Measurements from ENCODE around the gene TFPI. TPM values are rescaled to one million over a fixed set of nuclear protein-coding genes. Genes with fewer than 3 reads are reported as not detected.

The TFPI gene
- total and polyA plus RNA-seq, 7 donors = 2.3 to 83.1 (median 29.3) TPM

DNA sequence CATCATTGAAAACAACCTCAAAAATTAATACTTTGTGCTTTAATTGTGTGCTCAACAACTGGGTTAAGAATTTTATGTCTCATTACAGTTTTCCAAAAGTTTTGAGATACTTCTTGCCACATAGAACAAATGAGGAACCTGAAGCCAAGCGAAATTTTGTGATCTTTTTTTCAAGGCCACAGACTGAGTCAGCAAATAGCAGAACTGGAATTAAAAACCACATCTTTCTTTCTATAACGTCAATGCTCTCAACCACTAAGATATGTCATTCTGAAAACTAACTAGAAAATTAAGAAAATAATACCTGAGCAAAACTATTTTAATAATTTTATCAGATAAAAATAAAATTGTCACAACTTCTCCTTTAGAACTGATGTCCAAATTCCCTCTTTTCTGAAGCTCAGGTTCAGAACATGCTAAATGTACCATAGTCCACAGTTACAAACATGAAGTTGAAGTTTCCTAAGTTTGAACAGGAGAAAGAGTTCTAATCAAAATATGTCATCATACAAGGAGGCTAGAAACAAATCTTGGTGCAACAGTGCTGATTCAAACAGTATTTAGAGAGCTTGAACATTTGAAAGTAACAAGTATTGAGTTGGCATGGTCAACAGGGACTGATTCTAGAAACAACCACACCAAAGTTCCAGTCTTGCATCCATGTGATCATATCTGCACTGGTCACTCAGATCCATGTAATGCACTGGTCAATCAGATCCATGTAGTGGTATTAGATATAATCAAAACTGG, 78.6 kb downstream of the TFPI start:
- intact Hi-C loops (cut with DNase I) = no loop called here
- H3K4me3 ChIP-seq = no peak overlapping the region
- no peak for TF ChIP-seq POLR2A (IDR thresholded peaks at IDR 0.05)

DNA sequence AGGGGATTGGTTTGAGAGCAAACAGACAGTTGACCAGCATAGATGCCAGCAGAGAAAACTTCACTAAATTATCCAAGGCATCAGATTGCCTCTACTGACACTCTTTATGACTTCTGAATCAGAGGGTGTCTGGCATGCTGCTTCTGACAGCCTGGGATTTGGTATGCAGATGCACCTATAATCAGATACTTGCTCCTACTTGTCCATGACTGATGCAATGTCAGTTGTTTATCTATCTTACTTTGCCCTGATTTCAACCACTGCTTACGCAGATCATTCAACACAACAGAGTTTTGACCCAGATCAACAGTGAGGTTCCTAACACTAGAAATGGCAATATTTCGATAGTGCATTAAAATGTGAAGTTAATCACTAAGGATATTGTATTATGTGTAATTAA, 83.5 kb downstream of the TFPI start:
- no peak for DNase-seq
- 94% methylated on average over 2 of the region's 2 CpGs for WGBS, 2 donors
- no peak for TF ChIP-seq EP300 (IDR thresholded peaks at IDR 0.05)
- no peak for TF ChIP-seq POLR2AphosphoS5 (IDR thresholded peaks at IDR 0.05)
- TF ChIP-seq, protein P1, sequence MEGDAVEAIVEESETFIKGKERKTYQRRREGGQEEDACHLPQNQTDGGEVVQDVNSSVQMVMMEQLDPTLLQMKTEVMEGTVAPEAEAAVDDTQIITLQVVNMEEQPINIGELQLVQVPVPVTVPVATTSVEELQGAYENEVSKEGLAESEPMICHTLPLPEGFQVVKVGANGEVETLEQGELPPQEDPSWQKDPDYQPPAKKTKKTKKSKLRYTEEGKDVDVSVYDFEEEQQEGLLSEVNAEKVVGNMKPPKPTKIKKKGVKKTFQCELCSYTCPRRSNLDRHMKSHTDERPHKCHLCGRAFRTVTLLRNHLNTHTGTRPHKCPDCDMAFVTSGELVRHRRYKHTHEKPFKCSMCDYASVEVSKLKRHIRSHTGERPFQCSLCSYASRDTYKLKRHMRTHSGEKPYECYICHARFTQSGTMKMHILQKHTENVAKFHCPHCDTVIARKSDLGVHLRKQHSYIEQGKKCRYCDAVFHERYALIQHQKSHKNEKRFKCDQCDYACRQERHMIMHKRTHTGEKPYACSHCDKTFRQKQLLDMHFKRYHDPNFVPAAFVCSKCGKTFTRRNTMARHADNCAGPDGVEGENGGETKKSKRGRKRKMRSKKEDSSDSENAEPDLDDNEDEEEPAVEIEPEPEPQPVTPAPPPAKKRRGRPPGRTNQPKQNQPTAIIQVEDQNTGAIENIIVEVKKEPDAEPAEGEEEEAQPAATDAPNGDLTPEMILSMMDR (IDR thresholded peaks at IDR 0.05) = no peak
- TF ChIP-seq POLR2A (IDR thresholded peaks at IDR 0.05) = no peak

More for the DNA sequence above, 78.6 kb downstream of the TFPI start:
- Histone ChIP-seq H3K4me1 (no peaks in the 10 kb centered on the region), H3K27ac (no peak overlapping the region), H3K36me3 (no peaks in the 10 kb centered on the region), H3K27me3 (no peaks in the 10 kb centered on the region), H3K9me3 (no peaks in the 10 kb centered on the region)
- 51 to 72% methylated on average over 2 of the region's 2 CpGs for WGBS, 2 donors
- no peak for DNase-seq

DNA sequence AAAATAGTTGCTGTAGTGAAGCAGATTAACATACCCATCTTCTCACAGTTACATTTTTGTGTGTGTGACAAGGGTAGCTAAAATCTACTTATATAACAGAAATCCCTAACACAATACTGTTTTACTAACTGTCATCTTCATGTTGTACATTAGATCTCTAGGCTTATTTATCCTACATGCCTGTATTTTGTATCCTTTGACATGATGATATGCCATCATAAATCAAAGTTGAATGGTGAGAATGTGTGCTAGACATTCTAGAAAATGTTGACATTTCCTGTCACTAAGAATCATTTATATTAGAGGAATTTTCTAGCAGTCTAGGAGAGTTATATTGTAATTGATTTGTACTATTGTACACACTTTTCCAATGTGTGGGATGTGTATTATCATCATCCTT, 84.7 kb downstream of the TFPI start:
- H3K4me3 ChIP-seq = no peak overlapping the region
- intact Hi-C loops (cut with DNase I) = no loop called here
- no peaks in the 10 kb centered on the region for H3K4me1 ChIP-seq
- no peak overlapping the region for H3K27ac ChIP-seq
- DNase-seq = no peak
- no peaks in the 10 kb centered on the region for H3K27me3 ChIP-seq
- H3K9me3 ChIP-seq = no peaks in the 10 kb centered on the region
- no peak for TF ChIP-seq EP300 (IDR thresholded peaks at IDR 0.05)
- TF ChIP-seq, protein P1 (IDR thresholded peaks at IDR 0.05) = no peak
- TF ChIP-seq POLR2A (IDR thresholded peaks at IDR 0.05) = no peak
- no peak for TF ChIP-seq POLR2AphosphoS5 (IDR thresholded peaks at IDR 0.05)
- H3K36me3 ChIP-seq = no peaks in the 10 kb centered on the region

More for the DNA sequence above, 83.5 kb downstream of the TFPI start:
- Histone ChIP-seq H3K4me3 (no peak overlapping the region), H3K27ac (no peak overlapping the region), H3K9me3 (no peaks in the 10 kb centered on the region), H3K27me3 (no peaks in the 10 kb centered on the region), H3K36me3 (no peaks in the 10 kb centered on the region), H3K4me1 (no peaks in the 10 kb centered on the region)
- intact Hi-C loops (cut with DNase I) = no loop called here

DNA sequence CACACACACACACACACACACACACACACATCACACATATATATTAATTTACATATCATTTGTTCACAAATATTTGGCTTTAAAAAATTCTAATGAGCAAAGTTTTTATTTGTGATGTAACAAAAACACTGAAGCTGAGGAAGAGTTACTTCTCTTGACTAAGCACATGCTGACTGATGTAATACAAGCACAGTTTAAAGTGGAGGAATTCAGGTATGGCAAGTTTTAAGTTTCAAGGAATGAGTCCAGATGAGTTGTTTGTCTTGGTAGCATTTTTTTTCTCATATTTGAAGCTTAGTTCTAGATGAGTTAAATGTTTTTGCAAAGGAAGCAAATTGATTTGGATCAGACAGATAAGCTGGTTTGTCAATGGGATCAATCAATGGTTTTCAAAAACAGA, 86.0 kb downstream of the TFPI start:
- intact Hi-C loops (cut with DNase I) = no loop called here
- Histone ChIP-seq H3K36me3 (no peaks in the 10 kb centered on the region), H3K4me3 (no peak overlapping the region), H3K27me3 (no peaks in the 10 kb centered on the region), H3K27ac (no peak overlapping the region), H3K4me1 (no peaks in the 10 kb centered on the region), H3K9me3 (no peaks in the 10 kb centered on the region)
- TF ChIP-seq EP300 (IDR thresholded peaks at IDR 0.05) = no peak
- TF ChIP-seq POLR2A (IDR thresholded peaks at IDR 0.05) = no peak
- TF ChIP-seq, protein P1 (IDR thresholded peaks at IDR 0.05) = no peak
- TF ChIP-seq POLR2AphosphoS5 (IDR thresholded peaks at IDR 0.05) = no peak
- DNase-seq = no peak

DNA sequence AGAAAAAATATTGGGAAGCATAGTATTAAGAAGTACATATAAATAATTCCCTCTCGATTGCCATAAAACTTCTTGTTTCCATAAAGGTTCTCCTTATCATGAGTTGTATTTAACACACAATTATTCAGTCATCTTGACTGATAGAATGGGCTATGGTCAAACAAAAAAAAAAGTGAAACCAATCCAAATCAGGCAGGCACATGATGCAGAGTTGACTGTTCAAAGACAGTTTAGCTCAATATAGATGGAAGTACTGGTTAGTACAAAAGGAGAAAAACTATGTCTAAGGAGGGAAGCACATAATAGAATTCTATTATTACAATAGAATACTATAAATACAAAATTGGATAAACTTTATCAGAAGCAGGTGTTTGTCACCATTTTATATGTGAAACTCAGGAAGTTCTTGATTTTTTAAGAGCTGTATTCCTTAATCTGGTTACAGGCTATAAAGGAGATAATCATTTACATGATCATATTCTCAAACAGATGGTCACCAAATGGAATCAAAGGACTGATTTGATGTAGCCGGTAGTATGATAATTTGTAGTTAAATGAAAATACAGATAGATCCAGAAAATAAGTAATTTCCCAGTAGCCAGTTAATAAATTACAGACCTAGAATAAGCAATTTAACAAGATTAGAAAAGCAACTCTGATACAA, 88.0 kb downstream of the TFPI start:
- Histone ChIP-seq H3K4me3 (no peak overlapping the region), H3K27ac (no peak overlapping the region), H3K4me1 (no peaks in the 10 kb centered on the region), H3K27me3 (no peaks in the 10 kb centered on the region), H3K9me3 (no peaks in the 10 kb centered on the region), H3K36me3 (no peaks in the 10 kb centered on the region)
- DNase-seq = no peak
- intact Hi-C loops (cut with DNase I) = no loop called here
- WGBS, 2 donors = 68 to 88% methylated on average over 2 of the region's 2 CpGs
- TF ChIP-seq POLR2AphosphoS5 (IDR thresholded peaks at IDR 0.05) = no peak
- TF ChIP-seq POLR2A (IDR thresholded peaks at IDR 0.05) = no peak
- TF ChIP-seq EP300 (IDR thresholded peaks at IDR 0.05) = no peak
- TF ChIP-seq, protein P1 (IDR thresholded peaks at IDR 0.05) = no peak
